GM12865 (cell line): ENCODE measurements around the gene ANKRD22.
A peak's percentile ranks its signal among the peaks of the same experiment; 100 is the strongest.

Experiments
- DNase-seq: peaks from one replicate; pipeline ENCODE4 v3.0.0; 2010; ENCODE audit warnings: low read depth
- H3K4me3 ChIP-seq: 2 replicates; pipeline ENCODE4 v1.5.1; 2011; ENCODE audit warnings: mild to moderate bottlenecking, low read depth, low read length, control low read depth
- TF ChIP-seq, protein P1 (sequence below): IDR thresholded peaks from 2 replicates; pipeline ENCODE4 v1.5.1; 2011; ENCODE audit warnings: low read length, control low read depth, low read depth, inconsistent platforms; ENCODE audit not compliant: insufficient read depth; ENCODE audit errors: missing control alignments

The ANKRD22 gene

DNA sequence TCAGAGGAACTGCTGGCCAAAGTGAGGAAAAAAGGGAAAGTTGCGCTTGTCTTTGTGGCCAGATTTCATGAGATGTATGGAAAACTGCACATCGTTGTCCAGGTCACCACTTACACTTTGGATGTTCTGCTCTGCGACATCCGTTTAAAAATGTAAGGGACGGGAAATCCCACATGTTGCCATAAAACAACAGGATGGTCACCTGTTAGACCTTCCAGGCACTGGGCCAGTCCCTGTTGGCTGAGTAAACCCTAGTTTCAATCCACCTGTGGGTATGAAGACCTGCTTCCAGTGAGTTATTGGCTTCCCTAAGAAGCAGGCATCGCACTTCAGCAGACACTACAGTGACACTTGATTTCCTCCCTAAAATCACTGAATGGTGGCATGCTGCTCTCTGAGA, 25.7 kb upstream of the ANKRD22 start:
- H3K4me3 ChIP-seq, result no peak overlapping the region
- TF ChIP-seq, protein P1, sequence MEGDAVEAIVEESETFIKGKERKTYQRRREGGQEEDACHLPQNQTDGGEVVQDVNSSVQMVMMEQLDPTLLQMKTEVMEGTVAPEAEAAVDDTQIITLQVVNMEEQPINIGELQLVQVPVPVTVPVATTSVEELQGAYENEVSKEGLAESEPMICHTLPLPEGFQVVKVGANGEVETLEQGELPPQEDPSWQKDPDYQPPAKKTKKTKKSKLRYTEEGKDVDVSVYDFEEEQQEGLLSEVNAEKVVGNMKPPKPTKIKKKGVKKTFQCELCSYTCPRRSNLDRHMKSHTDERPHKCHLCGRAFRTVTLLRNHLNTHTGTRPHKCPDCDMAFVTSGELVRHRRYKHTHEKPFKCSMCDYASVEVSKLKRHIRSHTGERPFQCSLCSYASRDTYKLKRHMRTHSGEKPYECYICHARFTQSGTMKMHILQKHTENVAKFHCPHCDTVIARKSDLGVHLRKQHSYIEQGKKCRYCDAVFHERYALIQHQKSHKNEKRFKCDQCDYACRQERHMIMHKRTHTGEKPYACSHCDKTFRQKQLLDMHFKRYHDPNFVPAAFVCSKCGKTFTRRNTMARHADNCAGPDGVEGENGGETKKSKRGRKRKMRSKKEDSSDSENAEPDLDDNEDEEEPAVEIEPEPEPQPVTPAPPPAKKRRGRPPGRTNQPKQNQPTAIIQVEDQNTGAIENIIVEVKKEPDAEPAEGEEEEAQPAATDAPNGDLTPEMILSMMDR, result no peak
- DNase-seq, result no peak

DNA sequence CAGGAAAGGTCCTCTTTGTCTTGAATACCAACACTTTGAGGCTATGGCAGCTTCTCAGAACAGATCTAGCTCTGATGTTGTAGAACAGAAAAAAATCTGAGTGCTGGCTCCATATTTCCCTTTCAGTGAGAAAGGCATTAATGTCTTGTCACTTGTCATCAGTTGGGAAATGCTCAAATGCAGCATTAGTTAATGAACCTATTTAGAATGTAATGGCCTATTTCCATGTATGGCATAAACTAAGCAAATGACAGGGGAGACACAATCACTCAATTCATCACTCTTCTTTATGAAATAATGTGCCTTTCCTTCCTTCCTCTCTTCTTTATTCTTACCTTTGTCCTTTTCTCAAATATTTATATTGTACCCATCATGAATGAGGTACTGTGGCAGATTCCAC, 23.4 kb upstream of the ANKRD22 start:
- H3K4me3 ChIP-seq, result no peak overlapping the region
- TF ChIP-seq, protein P1, result no peak
- no peak for DNase-seq

DNA sequence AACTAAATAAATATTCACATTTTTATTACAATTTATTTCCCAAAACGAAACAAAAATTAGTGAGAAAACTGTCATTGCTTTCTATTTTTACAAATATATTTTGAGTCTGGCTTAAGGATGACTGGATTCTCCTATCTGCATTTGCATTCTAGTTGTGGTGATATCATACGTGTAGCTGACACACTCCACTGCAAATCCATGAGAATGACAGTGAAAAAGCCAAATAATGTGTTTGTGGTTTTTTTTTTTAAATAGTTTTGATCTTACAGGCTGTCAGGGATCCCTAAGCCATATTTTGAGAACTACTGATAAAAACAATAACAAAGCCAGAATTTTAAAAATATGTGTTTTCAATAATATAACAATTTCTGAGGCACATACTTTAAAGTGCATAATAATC, 22.6 kb upstream of the ANKRD22 start:
- no peak for DNase-seq
- TF ChIP-seq, protein P1, result no peak
- no peak overlapping the region for H3K4me3 ChIP-seq

DNA sequence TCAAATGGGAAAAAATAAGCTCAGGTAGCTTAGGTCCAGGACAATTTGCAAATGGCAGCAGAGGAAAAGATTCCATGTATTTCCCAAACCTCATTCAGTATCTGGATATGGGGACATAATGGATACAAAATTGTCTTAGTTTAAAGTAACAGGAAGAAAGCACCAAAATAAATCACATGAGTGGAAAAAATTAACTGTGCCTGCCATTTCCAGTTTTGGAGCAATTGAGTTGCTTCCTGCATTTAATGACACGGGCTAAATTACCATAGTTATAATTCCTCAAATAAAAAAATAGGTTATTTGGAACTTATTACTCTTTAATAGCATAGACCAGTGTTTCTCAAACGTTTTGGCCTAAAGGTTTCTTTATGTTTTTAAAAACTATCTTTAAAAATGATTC, 22.1 kb upstream of the ANKRD22 start:
- TF ChIP-seq, protein P1, result no peak
- no peak for DNase-seq
- H3K4me3 ChIP-seq, result no peak overlapping the region

DNA sequence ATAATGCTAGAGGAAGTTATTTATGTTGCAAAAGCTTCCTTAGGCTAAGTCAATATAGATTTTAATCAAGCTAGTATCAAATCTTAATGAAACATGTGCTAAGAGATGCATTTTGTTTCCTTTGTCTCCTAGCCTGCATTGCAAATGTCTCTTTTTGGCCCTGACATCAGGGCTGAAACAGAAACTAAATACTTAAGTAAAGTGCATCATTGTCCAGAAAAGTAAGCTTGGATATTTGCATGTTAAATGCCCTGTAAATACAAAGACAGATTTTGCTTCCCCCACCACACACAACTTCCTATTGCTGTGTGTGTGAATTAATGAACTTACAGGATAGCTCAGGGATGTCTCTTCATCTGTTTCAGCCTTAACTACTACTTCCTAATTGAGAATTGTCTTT, 18.4 kb upstream of the ANKRD22 start:
- peak; percentile 34 for DNase-seq
- TF ChIP-seq, protein P1, result no peak
- no peak overlapping the region for H3K4me3 ChIP-seq

DNA sequence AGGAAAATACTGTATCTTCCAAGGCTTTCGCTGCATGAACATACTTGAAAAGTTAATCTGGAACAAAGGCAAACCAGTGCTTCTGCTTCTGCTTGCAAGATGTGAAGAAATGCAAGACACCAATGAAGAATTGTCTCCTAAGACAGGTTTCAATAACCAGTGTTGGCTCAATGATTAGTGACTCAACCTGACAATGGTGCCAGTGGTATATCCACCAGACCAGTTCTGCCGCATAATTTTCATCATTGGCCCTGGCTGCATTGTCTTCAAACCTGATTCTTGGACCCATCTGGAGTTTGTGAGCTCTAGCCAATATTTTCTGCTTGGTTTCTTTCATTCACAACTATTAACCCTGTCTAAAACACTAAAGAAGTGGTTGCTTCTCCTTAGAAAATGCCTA, 14.8 kb upstream of the ANKRD22 start:
- DNase-seq, result no peak
- H3K4me3 ChIP-seq, result no peak overlapping the region
- TF ChIP-seq, protein P1, result no peak

DNA sequence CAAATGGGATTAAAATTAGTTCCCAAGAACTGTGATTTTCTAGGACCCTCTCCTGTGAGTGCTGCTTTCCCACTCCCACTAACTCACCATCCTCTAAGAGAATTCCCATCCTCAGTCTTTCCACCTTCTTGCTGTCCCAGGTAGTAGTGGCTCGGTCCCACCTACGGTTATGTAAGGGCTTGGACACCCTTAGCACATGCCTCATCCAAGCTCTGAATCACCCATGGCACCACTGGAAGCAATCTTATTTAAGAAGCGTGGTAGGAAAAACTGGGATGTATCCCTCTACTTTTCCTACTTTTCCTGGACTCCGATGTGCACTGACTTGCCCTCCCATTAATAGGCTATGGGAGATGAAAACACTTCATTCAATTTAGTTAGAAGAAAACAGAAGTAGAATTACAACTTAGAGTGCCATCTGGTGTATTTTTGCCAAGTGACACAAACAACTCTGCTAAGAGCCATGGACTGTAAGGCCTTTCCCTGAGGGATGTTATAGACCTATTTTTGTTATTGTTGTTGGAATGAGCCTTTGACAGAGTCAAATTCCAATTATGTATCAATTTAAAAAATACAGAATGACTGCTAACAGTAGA, 13.7 kb upstream of the ANKRD22 start:
- TF ChIP-seq, protein P1, result no peak
- H3K4me3 ChIP-seq, result no peak overlapping the region
- peak; percentile 31 for DNase-seq
